H1 (cell line): Measurements from ENCODE around the gene CGNL1. TPM values are rescaled to one million over a fixed set of nuclear protein-coding genes. Genes with fewer than 3 reads are reported as not detected.

Experiments
- CTCF ChIA-PET: fragments of 300-600 bp; sonication (Branson Sonifier 250); formaldehyde crosslinking; loops from one replicate; lab custom pipeline; 2021; ENCODE audit not compliant: partially characterized antibody; lab: Charles Lee
- POLR2A ChIA-PET: fragments of 300-600 bp; sonication (Branson Sonifier 250); formaldehyde crosslinking; loops from one replicate; lab custom pipeline; 2021; ENCODE audit warnings: inconsistent platforms; ENCODE audit not compliant: partially characterized antibody; lab: Charles Lee
- DNase-seq, 2 experiments: peaks; one replicate each; pipeline versions ENCODE4 v3.0.0 to v3.0.0-alpha.2; 2010 to 2022; ENCODE audit warnings: low spot score in 2 of 2, low read depth in 1 of 2, mixed read lengths in 1 of 2
- FAIRE-seq: peaks from 2 replicates; lab custom pipeline; 2011; peaks lifted over from hg19 to GRCh38; lab: Jason Lieb, UNC
- H2AFZ ChIP-seq: 2 replicates; pipeline ENCODE4 v1.8.1; 2012; ENCODE audit warnings: low read length, inconsistent platforms
- H2AK5ac ChIP-seq: 2 replicates; pipeline ENCODE4 v1.6.1; 2013; ENCODE audit warnings: low read depth, low read length
- H2BK120ac ChIP-seq: replicated peaks from 2 replicates; pipeline ENCODE3; 2013; ENCODE audit warnings: low read depth, low read length, inconsistent platforms
- H2BK12ac ChIP-seq: 2 replicates; pipeline ENCODE4 v1.6.1; 2013; ENCODE audit warnings: low read depth, low read length
- H2BK15ac ChIP-seq: 2 replicates; pipeline ENCODE4 v1.6.1; 2013; ENCODE audit warnings: low read length
- H2BK20ac ChIP-seq: 2 replicates; pipeline ENCODE4 v1.6.1; 2013; ENCODE audit warnings: low read length
- H2BK5ac ChIP-seq: 2 replicates; pipeline ENCODE4 v1.6.1; 2013; ENCODE audit warnings: low read depth, low read length
- H3K14ac ChIP-seq: 2 replicates; pipeline ENCODE4 v1.6.1; 2013; ENCODE audit warnings: inconsistent platforms; ENCODE audit not compliant: insufficient read length
- H3K18ac ChIP-seq: 2 replicates; pipeline ENCODE4 v1.6.1; 2013; ENCODE audit warnings: low read length; ENCODE audit errors: extremely low read depth
- H3K23ac ChIP-seq: 2 replicates; pipeline ENCODE4 v1.6.1; 2013; ENCODE audit warnings: inconsistent platforms; ENCODE audit not compliant: insufficient read length
- H3K23me2 ChIP-seq: 2 replicates; pipeline ENCODE4 v1.6.1; 2013; ENCODE audit warnings: low read depth, low read length
- H3K27ac ChIP-seq: 2 replicates; pipeline ENCODE4 v1.6.1; 2011; ENCODE audit warnings: low read depth, low read length, inconsistent platforms
- H3K27me3 ChIP-seq, 4 experiments: replicated peaks in 1 of 4; 1 replicate in 1 of 4; 2 replicates in 3 of 4; pipeline versions ENCODE4 v1.6.1 to v1.8.1; 2011 to 2013; ENCODE audit warnings: low read length in 3 of 4, mild to moderate bottlenecking in 3 of 4, inconsistent platforms in 2 of 4, mixed read lengths in 2 of 4, moderate library complexity in 1 of 4; ENCODE audit not compliant: control insufficient read depth in 3 of 4, insufficient read depth in 3 of 4; ENCODE audit errors: extremely low read depth in 1 of 4
- H3K36me3 ChIP-seq, 4 experiments: 2 replicates each; pipeline versions ENCODE4 v1.6.1 to v1.8.1; 2011 to 2013; ENCODE audit warnings: mild to moderate bottlenecking in 4 of 4, low read length in 3 of 4, moderate library complexity in 2 of 4, control low read depth in 1 of 4, inconsistent platforms in 1 of 4; ENCODE audit not compliant: insufficient read depth in 4 of 4, control insufficient read depth in 2 of 4
- H3K4ac ChIP-seq: replicated peaks from 2 replicates; pipeline ENCODE3; 2013; ENCODE audit warnings: low read length, low read depth, mixed read lengths, inconsistent platforms; ENCODE audit not compliant: insufficient read length
- H3K4me1 ChIP-seq, 4 experiments: replicated peaks in 1 of 4; 1 replicate in 1 of 4; 2 replicates in 3 of 4; pipeline versions ENCODE4 v1.6.1 to v1.8.1; 2011 to 2013; ENCODE audit warnings: low read length in 3 of 4, inconsistent platforms in 2 of 4, mixed read lengths in 1 of 4; ENCODE audit not compliant: insufficient read depth in 4 of 4, control insufficient read depth in 3 of 4
- H3K4me2 ChIP-seq, 2 experiments: 2 replicates each; pipeline versions ENCODE4 v1.6.1 to v1.8.1; 2011 to 2013; ENCODE audit warnings: low read depth in 2 of 2, low read length in 2 of 2, control low read depth in 1 of 2, inconsistent platforms in 1 of 2, mild to moderate bottlenecking in 1 of 2; ENCODE audit not compliant: insufficient read depth in 1 of 2
- H3K4me3 ChIP-seq, 4 experiments: fragments of 200-600, 300-600 bp in 1 of 4; sonication (generic), shearing (Covaris generic), sonication (Bioruptor Twin) in 1 of 4; 2 replicates each; pipeline versions ENCODE4 v1.5.1 to v1.8.1; 2011 to 2016; ENCODE audit warnings: low read length in 4 of 4, low read depth in 3 of 4, control low read depth in 2 of 4, inconsistent platforms in 2 of 4, mild to moderate bottlenecking in 2 of 4, mixed read lengths in 1 of 4, moderate library complexity in 1 of 4; ENCODE audit not compliant: insufficient read depth in 2 of 4; ENCODE audit errors: extremely low read depth in 1 of 4
- H3K56ac ChIP-seq: replicated peaks from 2 replicates; pipeline ENCODE3; 2013; ENCODE audit warnings: low read depth, mild to moderate bottlenecking, mixed read lengths, low read length, inconsistent platforms; ENCODE audit not compliant: insufficient read length
- H3K79me1 ChIP-seq: 2 replicates; pipeline ENCODE4 v1.6.1; 2013; ENCODE audit warnings: low read depth, low read length, control low read depth
- H3K79me2 ChIP-seq, 2 experiments: 2 replicates each; pipeline versions ENCODE4 v1.6.1 to v1.8.1; 2012 to 2013; ENCODE audit warnings: low read length in 2 of 2, mild to moderate bottlenecking in 2 of 2, inconsistent platforms in 1 of 2; ENCODE audit not compliant: insufficient read depth in 2 of 2, control insufficient read depth in 1 of 2
- H3K9ac ChIP-seq, 4 experiments: replicated peaks in 1 of 4; 1 replicate in 1 of 4; 2 replicates in 3 of 4; pipeline versions ENCODE4 v1.6.1 to v1.8.1; 2011 to 2013; ENCODE audit warnings: low read depth in 3 of 4, low read length in 3 of 4, control low read depth in 2 of 4, mild to moderate bottlenecking in 2 of 4, moderate library complexity in 2 of 4, inconsistent platforms in 1 of 4; ENCODE audit errors: extremely low read depth in 1 of 4
- H3K9me3 ChIP-seq, 2 experiments: 2 replicates each; pipeline versions ENCODE4 v1.6.1 to v1.8.1; 2012 to 2013; ENCODE audit warnings: mild to moderate bottlenecking in 2 of 2, moderate library complexity in 2 of 2, control low read depth in 1 of 2, inconsistent platforms in 1 of 2, low read depth in 1 of 2, low read length in 1 of 2, mixed read lengths in 1 of 2; ENCODE audit not compliant: insufficient read depth in 2 of 2
- H4K20me1 ChIP-seq, 2 experiments: replicated peaks in 1 of 2; 2 replicates each; pipeline versions ENCODE3 to v1.8.1; 2011 to 2013; ENCODE audit warnings: inconsistent platforms in 2 of 2, low read length in 2 of 2, mild to moderate bottlenecking in 1 of 2; ENCODE audit not compliant: insufficient read depth in 2 of 2, control insufficient read depth in 1 of 2
- H4K5ac ChIP-seq: 2 replicates; pipeline ENCODE4 v1.6.1; 2013; ENCODE audit warnings: low read length, low read depth, mixed read lengths, inconsistent platforms; ENCODE audit not compliant: insufficient read length
- H4K8ac ChIP-seq: 2 replicates; pipeline ENCODE4 v1.8.0; 2013; ENCODE audit warnings: mild to moderate bottlenecking, moderate library complexity, low read length, inconsistent platforms; ENCODE audit not compliant: insufficient read depth; ENCODE audit errors: extremely low read depth
- H4K91ac ChIP-seq: replicated peaks from 2 replicates; pipeline ENCODE3; 2013; ENCODE audit warnings: low read length, mixed read lengths, inconsistent platforms; ENCODE audit not compliant: insufficient read length
- ASH2L ChIP-seq: fragments of 200-600, 300-600 bp; sonication (generic); IDR thresholded peaks from one replicate; pipeline ENCODE4 v1.7.1; 2017; ENCODE audit warnings: low read length
- CBX5 ChIP-seq: fragments of 300-800, 300-1000 bp; sonication (generic); IDR thresholded peaks from 2 replicates; pipeline ENCODE4 v1.7.1; 2016; ENCODE audit warnings: antibody characterized with exemption, low read length, low read depth
- CREB1 ChIP-seq: IDR thresholded peaks from 2 replicates; pipeline ENCODE4 v1.6.1; 2012; ENCODE audit warnings: inconsistent platforms
- JUND ChIP-seq: IDR thresholded peaks from 2 replicates; pipeline ENCODE4 v1.6.1; 2011; ENCODE audit warnings: mild to moderate bottlenecking, improper control_type of control experiment, low read length
- TAF1 ChIP-seq: IDR thresholded peaks from 2 replicates; pipeline ENCODE4 v1.6.1; 2011; ENCODE audit warnings: mild to moderate bottlenecking, low read depth, low read length
- WGBS, 2 experiments: shearing (Covaris generic) in 1 of 2; methylation state at CpG; one replicate each; pipeline versions ENCODE4 v1.1.6 to v1.1.7; 2013 to 2015; ENCODE audit warnings: low lambda C conversion rate in 2 of 2, mixed read lengths in 2 of 2, inconsistent platforms in 1 of 2, low coverage in 1 of 2, missing lambda C conversion rate in 1 of 2; ENCODE audit not compliant: insufficient replicate concordance in 2 of 2, insufficient coverage in 1 of 2, insufficient read length in 1 of 2; ENCODE audit errors: extremely low coverage in 1 of 2, missing lambda C conversion rate in 1 of 2; 5-methylcytosine and 5-hydroxymethylcytosine counted together
- polyA plus RNA-seq, 7 experiments: library from polyadenylated mRNA; depleted of rRNA in 3 of 7; stranded (reverse) in 5 of 7; unstranded in 2 of 7; fragments of >200 nt in 5 of 7; fragments of 200-250 nt in 2 of 7; gene quantifications; 1 replicate in 5 of 7; 2 replicates in 1 of 7; 4 replicates in 1 of 7; pipeline versions ENCODE4 v1.2.1 to v1.2.3, GENCODE V29; 2011 to 2013; ENCODE audit warnings: missing spikeins in 2 of 7, mixed read lengths in 2 of 7
- total RNA-seq: library from RNA; stranded (reverse); fragmentation: NEBNext Ultra II Directional; extraction: Animal tissue kit (Norgen Biotek cat#: 25700); gene quantifications from 2 replicates; pipeline ENCODE4 v1.2.1, GENCODE V29; 2021

Gene CGNL1
- total and polyA plus RNA-seq, 2 of the 8 experiments (the other 6 are each of a cell fraction or from before 2014, with no cell fraction given), result 21.8 to 75.6 TPM

GRCh38 chr15:57528940-57529565, 152.7 kb downstream of the CGNL1 start:
- Histone ChIP-seq H4K8ac (no peak overlapping the region), H3K36me3 (peaks cover 10 to 54% (median 40%) of the 10 kb centered on the region in 4 experiments), H2BK20ac (no peak overlapping the region), H3K4me2 (no peak overlapping the region), H2BK120ac (no peak overlapping the region), H3K27me3 (no peaks in the 10 kb centered on the region), H3K4ac (no peak overlapping the region), H3K14ac (no peak overlapping the region), H3K79me2 (no peaks in the 10 kb centered on the region), H4K20me1 (no peaks in the 10 kb centered on the region), H4K5ac (no peak overlapping the region), H2AK5ac (no peak overlapping the region), H3K79me1 (no peaks in the 10 kb centered on the region), H4K91ac (no peak overlapping the region), H3K18ac (no peak overlapping the region), H3K4me3 (no peak overlapping the region), H2BK12ac (no peak overlapping the region), H3K23me2 (no peaks in the 10 kb centered on the region), H3K9ac (no peak overlapping the region), H2BK15ac (no peak overlapping the region), H3K27ac (no peak overlapping the region), H3K4me1 (peaks cover 0 to 5% (median under 1%) of the 10 kb centered on the region in 4 experiments; a peak in 2 of 7 replicates), H3K56ac (no peak overlapping the region), H2BK5ac (no peak overlapping the region), H3K9me3 (no peaks in the 10 kb centered on the region), H2AFZ (no peak overlapping the region), H3K23ac (no peak overlapping the region)
- no peak for DNase-seq
- no peak for TF ChIP-seq CREB1
- no peak for TF ChIP-seq JUND
- TF ChIP-seq ASH2L, result no peak
- TF ChIP-seq CBX5, result no peak
- no peak for TF ChIP-seq TAF1
- FAIRE-seq, result no peak
- POLR2A ChIA-PET, result interaction anchor here (0.7 to 2.2 kb wide), 2 partner anchors 11 to 97 kb away, joined by 3 to 9 read pairs; no protein-coding TSS in a partner anchor
- WGBS, 2 experiments, result 93% methylated on average over 1 of the region's 1 CpG; no CpG with 5 or more reads in 1 of the 2 experiments
- CTCF ChIA-PET, result interaction anchor here (0.8 to 6.5 kb wide), 32 partner anchors 8 to 741 kb away, joined by 3 to 302 read pairs (median 6); partner anchors contain the start of gene CGNL1
